ENCODE data around the gene CERS6.
A peak's percentile ranks its signal among the peaks of the same experiment; 100 is the strongest.
"Not testable (repeated sequence)": the region's sequence is repeated elsewhere in the genome, so short reads cannot be mapped to it uniquely, and the experiment has no call there.

Gene CERS6, protein sequence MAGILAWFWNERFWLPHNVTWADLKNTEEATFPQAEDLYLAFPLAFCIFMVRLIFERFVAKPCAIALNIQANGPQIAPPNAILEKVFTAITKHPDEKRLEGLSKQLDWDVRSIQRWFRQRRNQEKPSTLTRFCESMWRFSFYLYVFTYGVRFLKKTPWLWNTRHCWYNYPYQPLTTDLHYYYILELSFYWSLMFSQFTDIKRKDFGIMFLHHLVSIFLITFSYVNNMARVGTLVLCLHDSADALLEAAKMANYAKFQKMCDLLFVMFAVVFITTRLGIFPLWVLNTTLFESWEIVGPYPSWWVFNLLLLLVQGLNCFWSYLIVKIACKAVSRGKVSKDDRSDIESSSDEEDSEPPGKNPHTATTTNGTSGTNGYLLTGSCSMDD

DNA sequence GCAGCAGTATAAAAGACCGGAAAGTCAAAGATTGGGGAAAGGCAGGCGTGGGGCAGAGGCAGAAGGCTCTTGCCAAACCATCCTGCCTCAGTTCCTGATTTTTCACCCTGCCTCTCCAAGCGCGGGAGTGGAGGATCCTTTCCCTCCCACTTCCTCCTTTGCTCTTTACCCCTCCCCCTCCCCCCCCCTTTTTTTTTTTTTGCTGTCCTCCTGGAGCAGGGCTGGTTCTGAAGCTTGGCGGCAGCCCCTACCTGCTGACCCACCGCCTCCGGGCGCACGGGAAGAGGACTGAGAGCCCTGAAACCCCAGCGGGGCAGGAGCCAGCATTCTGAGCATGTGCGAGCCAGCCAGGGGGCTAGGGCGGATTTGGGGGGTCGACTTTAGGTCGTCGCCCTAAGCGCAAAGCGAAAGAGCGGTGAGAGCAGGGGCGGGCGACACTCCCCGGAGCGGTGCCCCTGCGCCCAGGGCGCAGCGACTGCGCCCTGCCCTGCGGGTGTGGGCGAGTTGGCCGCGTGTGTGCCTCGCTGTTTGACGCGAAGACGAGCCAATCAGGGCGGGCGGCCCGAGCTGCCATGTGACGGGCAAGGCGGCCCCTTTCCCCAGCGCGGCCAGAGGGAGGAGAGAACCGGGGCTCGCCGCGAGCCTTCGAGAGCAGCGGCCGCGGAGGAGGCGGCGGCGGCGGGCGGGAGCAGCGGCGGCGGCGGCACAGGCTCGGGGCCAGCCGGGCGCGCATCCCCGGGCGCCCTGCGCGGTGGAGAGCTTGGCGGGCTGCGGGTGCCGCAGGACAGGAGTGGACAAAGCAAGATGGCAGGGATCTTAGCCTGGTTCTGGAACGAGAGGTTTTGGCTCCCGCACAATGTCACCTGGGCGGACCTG lies at the start of gene CERS6:
Gene CERS6 (plus strand): TSS at position 628 of the 876 bp plus-strand sequence. CDS start 177 bp downstream, at position 805.
- DNase-seq = peak; percentile 53 to 94

DNA sequence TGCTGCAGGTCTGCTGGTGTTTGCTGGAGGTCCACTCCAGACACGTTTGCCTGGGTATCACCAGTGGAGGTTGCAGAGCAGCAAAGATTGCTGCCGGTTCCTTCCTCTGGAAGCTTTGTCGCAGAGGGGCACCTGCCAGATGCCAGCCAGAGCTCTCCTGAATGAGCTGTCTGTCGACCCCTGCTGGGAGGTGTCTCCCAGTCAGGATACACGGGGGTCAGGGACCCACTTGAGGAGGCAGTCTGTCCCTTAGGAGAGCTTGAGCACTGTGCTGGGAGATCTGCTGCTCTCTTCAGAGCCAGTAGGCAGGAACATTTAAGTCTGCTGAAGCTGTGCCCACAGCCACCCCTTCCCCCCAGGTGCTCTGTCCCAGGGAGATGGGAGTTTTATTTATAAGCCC lies 43.8 kb upstream of the CERS6 start:
- not testable (repeated sequence) for DNase-seq

DNA sequence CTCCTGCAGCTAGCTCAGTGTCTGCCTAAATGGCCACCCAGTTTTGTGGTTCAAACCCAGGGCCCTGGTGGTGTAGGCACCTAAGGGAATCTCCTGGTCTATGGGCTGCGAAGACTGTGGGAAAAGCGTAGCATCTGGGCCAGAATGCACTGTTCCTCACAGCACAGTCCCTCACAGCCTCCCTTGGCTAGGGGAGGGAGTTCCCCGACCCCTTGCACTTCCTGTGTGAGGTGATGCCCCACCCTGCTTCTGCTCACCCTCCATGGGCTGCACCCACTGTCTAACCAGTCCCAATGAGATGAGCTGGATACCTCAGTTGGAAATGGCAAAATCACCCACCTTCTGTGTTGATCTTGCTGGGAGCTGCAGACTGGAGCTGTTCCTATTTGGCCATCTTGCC lies 43.0 kb upstream of the CERS6 start:
- not testable (repeated sequence) for DNase-seq

DNA sequence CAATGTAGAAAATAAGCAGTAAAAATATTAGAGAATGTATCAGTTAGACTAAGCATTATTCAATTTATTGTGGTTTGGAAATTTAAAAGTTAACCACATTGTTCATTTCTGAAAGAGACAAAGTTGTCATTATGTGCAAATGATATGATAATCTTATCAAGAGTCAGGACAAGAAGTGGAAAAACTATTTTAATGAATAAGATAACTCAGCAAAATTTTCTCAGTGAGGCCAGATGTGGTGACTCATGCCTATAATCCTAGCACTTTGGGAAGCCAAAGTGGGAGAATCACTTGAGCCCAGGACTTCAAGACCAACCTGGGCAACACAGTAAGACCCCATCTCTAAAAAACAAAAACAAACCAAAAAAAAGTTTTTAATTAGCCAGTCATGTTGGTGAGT lies 39.5 kb upstream of the CERS6 start:
- no peak for DNase-seq

DNA sequence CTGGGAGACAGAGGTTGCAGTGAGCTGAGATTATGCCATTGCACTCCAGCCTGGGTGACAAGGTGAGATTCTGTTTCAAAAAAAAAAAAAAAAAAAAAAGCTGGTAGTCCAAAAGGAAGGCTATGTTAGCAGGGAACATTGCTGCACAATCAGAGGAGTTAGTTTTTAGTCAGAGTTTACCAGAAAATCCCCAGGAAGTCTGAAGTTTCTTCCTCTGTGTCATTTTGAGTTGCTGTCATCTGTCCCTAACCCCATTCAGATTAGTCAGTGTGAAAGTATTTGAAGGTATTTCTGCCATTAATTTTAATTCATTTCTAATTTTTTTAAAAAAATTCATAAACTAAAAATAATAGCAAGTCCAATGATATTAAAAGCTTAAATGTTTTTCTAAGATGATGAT lies 33.5 kb upstream of the CERS6 start:
- DNase-seq = no peak

DNA sequence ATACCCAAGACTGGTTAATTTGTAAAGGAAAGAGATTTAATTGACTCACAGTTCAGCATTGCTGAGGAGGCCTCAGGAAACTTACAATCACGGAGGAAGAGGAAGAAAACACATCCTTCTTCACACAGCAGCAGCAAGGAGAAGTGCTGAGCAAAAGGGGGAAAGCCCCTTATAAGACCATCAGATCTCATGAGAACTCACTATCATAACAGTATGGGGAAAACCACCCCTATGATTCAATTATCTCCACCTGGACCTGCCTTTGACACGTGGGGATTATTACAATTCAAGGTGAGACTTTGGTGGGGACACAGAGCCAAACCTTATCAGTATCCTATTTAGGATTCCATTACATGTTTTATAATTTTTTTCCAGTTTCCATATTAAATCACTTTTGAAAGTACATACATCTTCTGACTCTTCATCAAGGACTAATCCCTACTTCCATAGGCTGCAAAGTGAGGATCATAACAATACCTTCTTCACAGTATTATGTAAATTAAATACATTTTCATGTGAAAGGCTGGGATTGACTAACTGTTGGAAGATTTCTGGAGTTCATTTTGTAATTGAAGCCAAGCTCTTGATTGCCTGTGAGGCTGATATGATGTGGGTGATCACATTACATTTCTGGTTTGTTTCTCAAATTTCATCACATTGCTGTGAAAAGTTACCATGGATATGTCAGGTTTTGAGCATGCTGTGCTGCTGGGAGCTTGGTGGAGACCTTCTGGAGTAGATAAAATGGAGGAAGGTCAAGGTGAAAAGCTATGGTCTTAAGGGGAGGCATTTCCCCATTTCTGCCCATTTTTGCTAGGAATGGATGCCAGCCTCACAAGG lies 31.7 kb upstream of the CERS6 start:
- DNase-seq = no peak

DNA sequence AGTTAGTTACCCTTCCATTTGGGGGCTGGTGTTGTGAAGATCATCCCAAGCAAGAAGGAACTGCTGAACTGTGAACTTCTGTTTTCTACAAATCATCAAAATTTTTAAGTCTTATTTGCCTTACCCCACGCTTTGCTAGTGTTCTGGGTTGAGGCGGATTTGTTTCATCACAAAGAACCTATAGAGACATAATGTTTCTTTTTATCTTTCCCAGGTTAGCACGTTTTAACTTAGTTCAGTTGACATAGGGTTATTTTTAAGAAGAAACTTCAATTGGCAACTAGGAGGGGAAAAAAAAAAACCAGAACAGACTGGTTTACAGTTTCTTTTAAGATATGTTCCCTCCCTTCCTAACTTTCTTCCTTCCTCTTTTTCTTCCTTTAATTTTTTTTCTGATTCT lies 31.1 kb upstream of the CERS6 start:
- DNase-seq = no peak

DNA sequence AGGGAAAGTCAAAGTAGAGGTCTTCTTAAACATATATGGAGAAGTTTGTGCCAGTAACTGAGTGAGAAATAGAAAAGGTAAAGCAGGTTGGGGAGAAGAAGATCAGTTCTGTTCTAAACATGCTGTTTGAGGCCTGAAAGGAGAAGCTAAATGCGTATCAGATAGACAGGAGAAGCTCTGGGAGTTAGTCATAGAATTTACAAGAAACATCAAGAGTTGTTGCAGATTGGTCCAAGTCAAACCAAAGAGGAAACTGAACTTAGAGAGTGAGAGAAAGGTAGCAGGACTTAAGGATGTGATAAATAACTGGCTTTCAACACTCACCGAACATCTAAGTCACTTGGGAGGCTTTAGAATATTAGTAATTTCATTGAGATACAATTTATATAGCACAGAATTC lies 29.2 kb upstream of the CERS6 start:
- DNase-seq = no peak

DNA sequence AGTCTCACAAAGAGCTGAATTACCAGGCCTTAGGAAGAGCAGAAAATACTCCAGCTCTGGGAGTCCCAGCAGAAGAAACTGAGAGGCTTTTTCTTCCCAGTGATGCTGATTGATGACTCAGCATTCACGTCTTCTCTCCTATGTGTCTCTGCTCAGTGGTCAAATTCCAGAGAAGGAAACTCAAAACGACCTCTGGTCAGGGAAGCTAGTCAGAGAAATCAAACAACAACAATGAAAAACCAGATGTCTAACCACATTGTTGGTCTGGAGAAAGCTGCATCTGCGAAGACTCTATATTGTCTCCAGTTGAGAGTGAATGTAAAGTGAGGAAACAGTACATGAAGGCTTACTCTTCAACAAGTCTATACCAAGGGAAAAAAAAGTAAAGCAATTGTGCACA lies 28.6 kb upstream of the CERS6 start:
- no peak for DNase-seq

DNA sequence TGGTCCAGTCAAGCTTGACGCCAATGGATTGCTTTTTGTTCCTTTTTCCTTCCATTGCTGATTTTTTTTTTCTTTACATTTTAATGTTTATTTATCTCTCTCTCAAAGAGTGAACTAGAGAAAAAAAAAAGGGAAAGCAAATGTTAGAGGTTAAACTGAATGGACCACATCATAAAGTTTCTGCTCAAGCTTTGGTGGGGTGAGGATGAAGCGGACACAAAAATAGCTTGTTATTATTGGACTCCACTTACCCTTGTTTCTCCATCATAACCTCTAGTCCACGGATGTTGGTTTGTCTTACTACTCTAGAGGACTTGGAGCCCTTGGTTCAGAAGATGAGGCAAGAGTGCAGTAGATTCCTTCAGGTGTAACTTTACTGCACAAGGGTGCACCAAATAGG lies 27.6 kb upstream of the CERS6 start:
- no peak for DNase-seq

DNA sequence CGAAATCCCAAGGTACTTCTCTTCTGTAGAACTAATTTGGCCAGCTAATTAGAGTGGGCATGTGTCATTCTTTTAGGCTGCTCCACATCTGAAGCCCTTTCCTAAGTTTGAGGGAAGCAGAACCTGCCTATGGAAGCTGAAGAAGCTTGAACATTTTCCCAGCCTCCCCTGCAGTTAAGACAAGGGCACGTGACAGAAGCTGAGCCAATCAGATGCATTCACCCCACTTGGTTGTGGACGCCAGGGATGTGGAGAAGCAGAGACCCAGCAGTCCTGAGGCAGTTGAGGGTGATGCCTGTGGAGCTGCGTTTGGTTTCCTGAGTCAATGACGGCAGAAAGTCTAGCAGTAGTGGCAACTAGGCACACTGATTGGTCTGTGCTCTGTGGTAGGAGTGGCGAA lies 26.1 kb upstream of the CERS6 start:
- no peak for DNase-seq

DNA sequence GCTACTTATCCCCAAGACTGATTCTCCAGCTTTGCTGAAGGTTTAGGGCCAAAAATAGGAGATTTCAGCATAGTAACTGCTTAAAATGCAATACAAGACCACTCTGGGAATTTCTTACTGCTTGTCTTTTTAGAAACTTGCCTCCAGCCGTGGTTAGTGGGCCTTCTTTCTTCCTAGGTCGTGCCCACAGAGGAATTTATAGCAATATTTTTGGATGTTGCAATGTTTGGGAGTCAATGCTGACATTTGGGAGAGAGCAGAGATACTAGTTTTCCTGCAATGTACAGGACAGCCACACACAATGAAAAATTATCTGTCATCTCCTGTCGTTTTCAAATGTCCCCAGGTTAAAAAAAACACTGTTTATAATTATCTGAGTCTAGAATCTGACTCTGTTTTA lies 25.6 kb upstream of the CERS6 start:
- no peak for DNase-seq

DNA sequence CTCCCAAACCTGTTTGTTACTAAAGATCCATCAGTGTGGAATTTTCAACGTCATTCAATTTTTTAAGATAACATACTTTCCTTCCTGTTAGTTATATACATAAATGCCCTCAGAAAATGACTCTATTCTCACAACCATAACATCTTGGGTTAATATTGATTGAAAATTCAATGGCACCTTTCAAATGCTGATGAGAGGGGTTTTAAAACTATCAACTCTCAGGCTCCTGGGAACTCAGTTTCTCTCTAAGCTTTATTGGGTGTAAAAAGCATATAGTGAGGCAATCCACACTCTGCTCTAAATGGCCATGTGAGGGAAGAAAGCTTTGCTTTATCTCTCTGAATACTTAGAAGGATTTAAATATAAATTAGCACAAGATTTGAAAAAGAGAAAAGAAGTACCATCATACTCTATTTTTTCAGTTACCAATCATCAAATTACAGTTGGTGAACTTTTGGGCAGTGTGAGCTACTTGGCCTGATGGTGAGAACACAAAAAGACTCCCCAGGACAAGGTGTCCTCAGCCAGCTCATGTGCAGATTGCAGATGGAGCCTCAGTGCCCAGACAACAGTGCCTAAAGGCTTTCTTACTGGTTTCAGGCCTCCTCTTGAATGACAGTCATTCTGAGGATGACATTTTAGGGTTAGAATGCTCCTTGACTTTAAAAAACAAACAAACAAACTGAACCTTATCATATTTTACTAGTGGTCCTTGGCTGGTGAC lies 24.6 kb upstream of the CERS6 start:
- no peak for DNase-seq

DNA sequence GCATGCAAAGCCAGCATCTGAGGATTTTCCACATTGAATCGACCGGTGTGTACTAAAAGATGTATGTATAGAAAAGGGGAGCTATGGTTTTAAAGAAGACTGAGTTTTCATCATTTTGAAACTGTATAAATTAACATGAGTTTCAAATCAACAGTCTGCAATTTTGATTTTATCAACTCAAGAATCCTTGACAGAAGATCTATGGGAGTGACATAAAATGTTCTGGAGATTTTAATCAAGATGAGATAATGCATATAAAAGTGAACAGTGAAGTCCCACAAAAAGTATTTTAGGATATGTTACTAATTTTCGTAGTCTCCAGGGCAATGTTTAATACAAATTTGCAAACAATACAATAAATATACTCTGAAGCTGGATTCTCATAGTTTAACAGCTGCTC lies 24.0 kb upstream of the CERS6 start:
- DNase-seq = no peak

DNA sequence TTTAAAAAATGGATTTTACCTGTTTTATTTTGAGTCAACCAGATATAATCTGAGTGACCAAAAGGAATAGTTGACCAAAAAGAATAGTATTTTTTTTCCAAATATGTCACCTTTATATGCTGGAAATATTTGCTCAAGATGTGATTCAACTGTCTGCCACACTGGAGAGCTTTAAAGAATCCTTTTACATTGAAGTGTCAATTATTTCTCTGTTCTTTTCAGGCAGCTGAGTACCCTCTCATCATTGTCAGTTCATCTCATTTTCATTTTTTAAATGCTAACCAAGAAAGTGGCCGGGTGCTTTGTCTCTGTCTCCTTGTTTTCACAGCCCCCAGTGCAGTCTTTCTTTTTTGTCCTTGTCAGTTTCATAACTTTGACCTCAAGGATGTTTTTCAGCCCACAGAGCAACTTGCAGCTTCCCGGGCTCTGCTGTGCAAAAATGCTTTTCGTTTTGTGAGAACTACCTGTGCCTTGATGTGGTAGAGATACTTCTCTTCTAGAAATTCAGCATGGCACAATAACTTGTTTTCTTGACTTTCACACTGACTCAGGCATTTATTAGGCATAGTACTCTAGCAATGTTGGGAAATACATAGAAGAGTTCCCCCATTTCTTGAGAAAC lies 23.4 kb upstream of the CERS6 start:
- no peak for DNase-seq

DNA sequence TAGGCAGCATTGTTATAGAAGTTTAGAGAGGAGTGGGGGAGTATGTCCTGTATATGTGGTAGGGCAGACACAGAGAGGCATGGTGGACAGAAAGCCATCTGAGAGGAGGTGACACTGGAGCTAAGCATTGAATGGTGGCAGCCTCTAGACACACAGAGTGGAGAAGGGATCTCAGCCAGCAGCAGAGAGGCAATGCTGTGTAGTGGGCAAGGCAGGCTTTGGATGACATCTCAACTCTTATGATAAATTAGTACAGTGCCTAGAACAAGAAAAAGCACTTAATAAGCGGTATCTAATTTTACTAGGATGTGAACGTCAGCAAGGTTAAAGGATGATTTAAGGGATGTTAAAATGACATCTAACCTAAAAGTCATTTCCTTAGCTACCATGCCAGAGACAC lies 22.5 kb upstream of the CERS6 start:
- DNase-seq = no peak

DNA sequence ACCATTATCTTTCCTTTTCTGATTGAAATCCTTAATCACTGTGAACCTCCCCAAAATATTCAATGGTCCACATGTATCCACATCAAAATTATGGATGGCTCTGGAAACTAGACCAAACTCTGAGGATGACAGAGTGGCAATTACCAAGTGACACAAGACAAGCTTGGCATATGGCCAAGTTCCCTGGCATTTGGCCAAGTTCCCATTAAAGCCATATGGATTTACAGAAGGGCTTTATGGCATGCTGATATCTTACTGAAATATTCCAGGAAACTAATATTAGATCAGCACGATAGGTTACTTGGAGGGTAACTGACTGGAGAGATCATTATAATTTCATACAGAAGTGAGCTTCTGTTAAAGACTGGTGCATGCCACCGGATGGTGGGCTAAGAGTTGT lies 21.9 kb upstream of the CERS6 start:
- DNase-seq = peak; percentile 42 to 80

DNA sequence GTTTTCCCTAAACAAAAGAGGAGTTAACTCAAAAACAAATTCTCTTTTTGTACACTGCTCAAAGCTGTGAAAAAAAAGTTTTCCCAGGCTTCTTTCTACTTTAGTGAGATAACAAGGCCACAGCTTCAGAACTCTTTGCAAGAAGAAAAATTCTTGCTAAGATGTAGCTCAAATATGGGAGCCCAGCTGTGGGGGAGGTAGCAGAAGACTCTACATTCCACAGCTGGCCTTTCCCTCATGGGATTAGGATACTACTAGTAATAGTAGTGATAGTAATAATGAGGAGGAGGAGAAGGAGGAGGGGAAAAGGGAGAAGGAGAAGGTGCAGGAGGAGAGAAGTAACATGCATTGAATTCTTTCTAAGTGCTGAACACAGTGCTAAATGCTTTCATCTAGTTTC lies 19.2 kb upstream of the CERS6 start:
- DNase-seq = no peak

DNA sequence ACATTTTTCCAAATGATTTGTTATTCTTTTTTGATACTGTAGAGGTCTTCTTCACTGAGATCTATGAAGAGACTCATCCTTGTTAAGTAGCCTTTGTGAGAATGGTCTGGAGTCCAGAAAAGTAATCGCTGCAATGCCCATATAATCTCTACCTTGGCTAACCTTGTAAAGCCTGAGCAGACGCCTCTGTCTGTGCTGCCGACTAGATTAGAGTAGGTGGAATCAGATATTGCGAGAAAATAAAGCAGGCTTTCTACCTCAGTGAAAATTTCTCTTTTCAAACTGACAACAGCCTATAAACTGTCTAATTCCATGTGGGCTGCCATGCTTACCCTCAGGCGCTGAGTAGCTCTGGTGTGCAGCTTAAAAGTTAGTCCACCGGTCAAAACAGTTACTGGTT lies 17.5 kb upstream of the CERS6 start:
- DNase-seq = no peak

DNA sequence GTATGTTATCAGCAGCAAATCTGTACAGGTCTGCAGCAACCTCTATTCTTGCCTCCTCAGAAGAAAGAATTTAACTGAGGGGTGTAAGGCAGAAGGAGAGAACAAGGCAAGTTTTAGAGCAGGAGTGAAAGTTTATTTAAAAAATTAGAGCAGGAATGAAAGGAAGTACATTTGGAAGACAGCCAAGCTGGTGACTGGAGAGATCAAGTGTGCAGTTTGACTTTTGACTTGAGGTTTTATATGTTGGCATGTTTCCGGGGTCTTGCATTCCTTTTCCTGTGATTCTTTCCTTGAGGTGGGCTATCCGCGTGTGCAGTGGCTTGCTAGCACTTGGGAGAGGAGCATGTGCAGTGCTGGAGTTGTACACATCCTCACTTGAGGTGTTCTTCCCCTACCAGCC lies 16.5 kb upstream of the CERS6 start:
- DNase-seq = no peak

DNA sequence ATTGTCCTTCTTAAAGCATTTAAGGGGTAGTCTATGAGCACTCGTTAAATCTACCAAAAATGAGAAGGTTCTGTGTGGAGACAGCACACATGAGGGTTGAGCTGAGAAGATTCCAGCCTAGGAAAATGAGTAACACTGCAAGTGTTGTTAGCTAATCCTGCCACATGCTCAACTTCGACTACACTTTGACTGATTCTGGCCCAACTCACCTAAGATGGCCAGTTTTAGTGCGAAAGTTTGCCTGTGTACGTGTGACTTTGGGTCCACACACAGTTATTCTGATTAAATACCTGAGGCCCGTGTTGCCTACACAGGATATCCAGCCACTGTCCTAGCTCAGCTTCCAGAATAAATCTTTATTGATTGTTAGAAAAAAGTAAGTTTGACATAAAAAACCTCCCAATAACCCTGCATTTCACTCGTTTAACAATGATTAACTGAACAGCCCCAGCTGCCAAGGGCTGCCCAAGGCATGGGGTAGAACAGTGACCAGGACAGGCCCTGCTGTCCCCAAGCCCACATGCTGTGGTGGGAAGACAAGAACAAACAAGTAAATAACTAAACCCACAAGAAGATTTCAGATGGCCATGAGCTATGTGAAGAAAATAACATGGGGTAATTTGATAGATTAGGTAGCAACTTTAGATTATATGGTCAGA lies 14.7 kb upstream of the CERS6 start:
- DNase-seq = no peak

DNA sequence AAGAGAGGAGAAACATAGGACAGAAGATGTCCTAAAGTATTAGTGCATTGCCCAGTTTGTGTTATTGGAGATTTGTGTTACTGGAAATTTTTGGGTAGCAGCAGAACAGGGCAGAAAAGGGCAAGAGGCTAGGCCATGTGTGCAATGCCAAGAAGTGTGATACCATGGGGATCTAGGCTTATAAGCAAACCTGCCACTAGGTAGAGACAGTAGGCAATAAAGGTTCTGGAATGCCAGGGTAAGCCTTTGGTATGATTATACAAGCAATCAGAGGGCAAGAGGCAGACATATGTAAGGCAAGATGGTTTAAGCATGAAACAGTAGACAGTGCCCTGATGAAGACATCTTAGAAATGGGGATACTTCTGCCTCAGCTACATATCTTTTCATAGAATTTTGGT lies 12.3 kb upstream of the CERS6 start:
- DNase-seq = no peak

Data from NCI-H446 (cell line).